Measurements from ENCODE around the gene ECI1. TPM values are rescaled to one million over a fixed set of nuclear protein-coding genes. Genes with fewer than 3 reads are reported as not detected.

ECI1 gene
- total and polyA plus RNA-seq, 4 donors: 35.0 to 87.1 (median 63.5) TPM

GRCh38 chr16:2195322-2196161 is 55.8 kb downstream of the ECI1 start:
- Histone ChIP-seq H3K4me3 (no peak overlapping the region), H3K27ac (ENCODE audit: low read depth in 1 of 2, low read length in 1 of 2) (no peak overlapping the region), H3K4me1 (ENCODE audit: control insufficient read depth in 5 of 5, insufficient read depth in 5 of 5, low read length in 5 of 5) (peaks cover 0 to 8% (median 4%) of the 10 kb centered on the region in 5 donors), H3K36me3 (ENCODE audit: control insufficient read depth in 4 of 4, insufficient read depth in 4 of 4, low read length in 4 of 4) (no peaks in the 10 kb centered on the region), H3K9ac (ENCODE audit: insufficient read depth in 1 of 2, low read length in 2 of 2) (no peak overlapping the region), H3K9me3 (ENCODE audit: control insufficient read depth in 4 of 4, insufficient read depth in 3 of 4, low read length in 3 of 4) (no peaks in the 10 kb centered on the region), H3K27me3 (ENCODE audit: control insufficient read depth in 3 of 3, insufficient read depth in 3 of 3, low read length in 2 of 3) (peaks cover 0 to 43% (median 21%) of the 10 kb centered on the region in 3 donors)
- DNase-seq: no peak
- ATAC-seq (ENCODE audit: insufficient read depth, low FRiP score): no peak
- 1 to 4% methylated on average over 41 to 49 of the region's 49 CpGs for WGBS, 2 donors
- TF ChIP-seq CTCF (IDR thresholded peaks at IDR 0.05; ENCODE audit: control extremely low read depth, extremely low read depth): no peak

GRCh38 chr16:2194852-2195321 is 56.5 kb downstream of the ECI1 start:
- Histone ChIP-seq H3K27me3 (ENCODE audit: control insufficient read depth in 3 of 3, insufficient read depth in 3 of 3, low read length in 2 of 3) (peaks cover 0 to 43% (median 21%) of the 10 kb centered on the region in 3 donors), H3K9me3 (ENCODE audit: control insufficient read depth in 4 of 4, insufficient read depth in 3 of 4, low read length in 3 of 4) (no peaks in the 10 kb centered on the region)

GRCh38 chr16:2194166-2194834 is 57.1 kb downstream of the ECI1 start:
- no peak overlapping the region for H3K9ac ChIP-seq (ENCODE audit: insufficient read depth in 1 of 2, low read length in 2 of 2)
- no peak overlapping the region for H3K4me3 ChIP-seq
- peaks cover 0 to 43% (median 21%) of the 10 kb centered on the region in 3 donors for H3K27me3 ChIP-seq (ENCODE audit: control insufficient read depth in 3 of 3, insufficient read depth in 3 of 3, low read length in 2 of 3)
- no peaks in the 10 kb centered on the region for H3K9me3 ChIP-seq (ENCODE audit: control insufficient read depth in 4 of 4, insufficient read depth in 3 of 4, low read length in 3 of 4)
- peak in 1 of 3 donors; percentile 28 for DNase-seq
- H3K27ac ChIP-seq (ENCODE audit: low read depth in 1 of 2, low read length in 1 of 2): no peak overlapping the region
- ATAC-seq (ENCODE audit: insufficient read depth, low FRiP score): no peak
- H3K4me1 ChIP-seq (ENCODE audit: control insufficient read depth in 5 of 5, insufficient read depth in 5 of 5, low read length in 5 of 5): peaks cover 0 to 8% (median 4%) of the 10 kb centered on the region in 5 donors
- H3K36me3 ChIP-seq (ENCODE audit: control insufficient read depth in 4 of 4, insufficient read depth in 4 of 4, low read length in 4 of 4): no peaks in the 10 kb centered on the region
- WGBS, 2 donors: 67 to 75% methylated on average over 16 of the region's 16 CpGs
- TF ChIP-seq CTCF (IDR thresholded peaks at IDR 0.05; ENCODE audit: control extremely low read depth, extremely low read depth): no peak

More at GRCh38 chr16:2194852-2195321, 56.5 kb downstream of the ECI1 start:
- ATAC-seq (ENCODE audit: insufficient read depth, low FRiP score): no peak
- Histone ChIP-seq H3K4me3 (no peak overlapping the region), H3K36me3 (ENCODE audit: control insufficient read depth in 4 of 4, insufficient read depth in 4 of 4, low read length in 4 of 4) (no peaks in the 10 kb centered on the region), H3K27ac (ENCODE audit: low read depth in 1 of 2, low read length in 1 of 2) (no peak overlapping the region), H3K9ac (ENCODE audit: insufficient read depth in 1 of 2, low read length in 2 of 2) (no peak overlapping the region), H3K4me1 (ENCODE audit: control insufficient read depth in 5 of 5, insufficient read depth in 5 of 5, low read length in 5 of 5) (peaks cover 0 to 8% (median 4%) of the 10 kb centered on the region in 5 donors)
- DNase-seq: peak; percentile 21 to 49 (median 36)
- WGBS, 2 donors: 17 to 19% methylated on average over 10 of the region's 10 CpGs
- TF ChIP-seq CTCF (IDR thresholded peaks at IDR 0.05; ENCODE audit: control extremely low read depth, extremely low read depth): peak; percentile 41
